SU-DHL-6 (cell line): Measurements from ENCODE around the gene LDB2.

ENCODE experiments used
- CTCF ChIP-seq: fragments of 200-600 bp; sonication (generic); IDR thresholded peaks from one replicate; pipeline ENCODE4 v1.5.1; 2017; ENCODE audit warnings: antibody characterized with exemption, mild to moderate bottlenecking, low read length, moderate library complexity; ENCODE audit not compliant: insufficient read depth, poor library complexity, severe bottlenecking
- EZH2phosphoT487 ChIP-seq: fragments of 200-600 bp; sonication (generic), shearing (Covaris generic); conservative IDR thresholded peaks from 2 replicates; pipeline ENCODE4 v1.6.1; 2018; ENCODE audit warnings: mild to moderate bottlenecking, antibody characterized with exemption, low read length, moderate library complexity, mixed read lengths

GRCh38 chr4:16730522-16731205 is 167.8 kb downstream of the LDB2 start:
- TF ChIP-seq CTCF, result no peak
- TF ChIP-seq EZH2phosphoT487, result no peak
